Right lobe of liver (tissue), 4 donors: Measurements from ENCODE around the gene CITED4.

Experiments used
- POLR2A ChIP-seq: fragments of 450-650 bp; IDR thresholded peaks from one replicate; pipeline ENCODE4 v1.6.1; 2017; ENCODE audit warnings: antibody characterized with exemption, mild to moderate bottlenecking
- TF ChIP-seq, protein P1 (sequence below), 4 donors: fragments of 200-600 bp in 3 of 4; fragments of 450-650 bp in 1 of 4; IDR thresholded peaks; one replicate each; pipeline versions ENCODE4 v1.5.1 to v1.8.0; 2016 to 2022; ENCODE audit warnings: antibody characterized with exemption in 4 of 4, mild to moderate bottlenecking in 2 of 4
- donor health status: DM: no; HTN: no; CAD: no.
- donor health status: DM: no; HTN: no; CAD: no.
- donor health status: DM: no; HTN: yes; CAD: no.

GRCh38 chr1:40856656-40857302 is 5.4 kb downstream of the CITED4 start:
- TF ChIP-seq, protein P1, sequence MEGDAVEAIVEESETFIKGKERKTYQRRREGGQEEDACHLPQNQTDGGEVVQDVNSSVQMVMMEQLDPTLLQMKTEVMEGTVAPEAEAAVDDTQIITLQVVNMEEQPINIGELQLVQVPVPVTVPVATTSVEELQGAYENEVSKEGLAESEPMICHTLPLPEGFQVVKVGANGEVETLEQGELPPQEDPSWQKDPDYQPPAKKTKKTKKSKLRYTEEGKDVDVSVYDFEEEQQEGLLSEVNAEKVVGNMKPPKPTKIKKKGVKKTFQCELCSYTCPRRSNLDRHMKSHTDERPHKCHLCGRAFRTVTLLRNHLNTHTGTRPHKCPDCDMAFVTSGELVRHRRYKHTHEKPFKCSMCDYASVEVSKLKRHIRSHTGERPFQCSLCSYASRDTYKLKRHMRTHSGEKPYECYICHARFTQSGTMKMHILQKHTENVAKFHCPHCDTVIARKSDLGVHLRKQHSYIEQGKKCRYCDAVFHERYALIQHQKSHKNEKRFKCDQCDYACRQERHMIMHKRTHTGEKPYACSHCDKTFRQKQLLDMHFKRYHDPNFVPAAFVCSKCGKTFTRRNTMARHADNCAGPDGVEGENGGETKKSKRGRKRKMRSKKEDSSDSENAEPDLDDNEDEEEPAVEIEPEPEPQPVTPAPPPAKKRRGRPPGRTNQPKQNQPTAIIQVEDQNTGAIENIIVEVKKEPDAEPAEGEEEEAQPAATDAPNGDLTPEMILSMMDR (IDR thresholded peaks at IDR 0.05) = no peak
- TF ChIP-seq POLR2A = no peak
